NB4 (cell line): ENCODE data around the gene CLEC16A.

Experiments used
- DNase-seq: peaks from one replicate; pipeline ENCODE4 v3.0.0; 2010; ENCODE audit warnings: low read depth
- H3K4me3 ChIP-seq: one replicate; pipeline ENCODE4 v1.5.1; 2011; ENCODE audit warnings: mild to moderate bottlenecking, low read depth, low read length, moderate library complexity
- CTCF ChIP-seq: IDR thresholded peaks from one replicate; pipeline ENCODE4 v1.5.1; 2012; ENCODE audit warnings: low read depth, low read length
- MAX ChIP-seq: IDR thresholded peaks from 2 replicates; pipeline ENCODE4 v1.6.1; 2011; ENCODE audit warnings: low read depth, low read length
- MYC ChIP-seq: IDR thresholded peaks from 2 replicates; pipeline ENCODE4 v1.6.1; 2011; ENCODE audit warnings: low read depth, low read length
- POLR2A ChIP-seq: IDR thresholded peaks from 2 replicates; pipeline ENCODE4 v1.6.1; 2011; ENCODE audit warnings: mild to moderate bottlenecking; ENCODE audit not compliant: insufficient read length; ENCODE audit errors: extremely low read depth

Gene CLEC16A

GRCh38 chr16:11180489-11180888, 236.1 kb downstream of the CLEC16A start:
- H3K4me3 ChIP-seq: no peak overlapping the region
- no peak for DNase-seq
- no peak for TF ChIP-seq CTCF

- H3K4me3 ChIP-seq: no peak overlapping the region
- DNase-seq: no peak
- TF ChIP-seq POLR2A (no peak), MAX (no peak), CTCF (no peak), MYC (no peak)
Measured at GRCh38 chr16:11181242-11181898, 237.0 kb downstream of the CLEC16A start.

GRCh38 chr16:11181899-11182279, 237.5 kb downstream of the CLEC16A start:
- DNase-seq: peak; percentile 61
- TF ChIP-seq POLR2A: no peak
- peak; percentile 77 for TF ChIP-seq MAX
- H3K4me3 ChIP-seq: no peak overlapping the region

GRCh38 chr16:11182411-11182810, 238.0 kb downstream of the CLEC16A start:
- no peak overlapping the region for H3K4me3 ChIP-seq
- no peak for TF ChIP-seq MYC
- no peak for TF ChIP-seq CTCF
- no peak for TF ChIP-seq MAX
- no peak for TF ChIP-seq POLR2A
- no peak for DNase-seq

GRCh38 chr16:11183035-11183812, 238.9 kb downstream of the CLEC16A start:
- no peak overlapping the region for H3K4me3 ChIP-seq
- DNase-seq: no peak
- TF ChIP-seq MYC (no peak), CTCF (no peak), POLR2A (no peak), MAX (no peak)

GRCh38 chr16:11183951-11184350, 239.6 kb downstream of the CLEC16A start:
- TF ChIP-seq MAX: no peak
- no peak for TF ChIP-seq POLR2A
- no peak for TF ChIP-seq MYC
- DNase-seq: no peak
- H3K4me3 ChIP-seq: no peak overlapping the region
